Naive thymus-derived CD4-positive, alpha-beta T cell (primary cell): Measurements from ENCODE around the gene KRTAP4-5. TPM values are rescaled to one million over a fixed set of nuclear protein-coding genes. Genes with fewer than 3 reads are reported as not detected.

Source experiments
- ATAC-seq: fragments of 150-1000 bp; cut with Tn5 transposase; 2 replicates; pipeline ENCODE4 v1.10.0; 2021; ENCODE audit warnings: mild to moderate bottlenecking, moderate library complexity
- CTCF ChIA-PET: fragments of 350-600 bp; sonication (Branson Sonifier 250); formaldehyde crosslinking; loops from one replicate; lab custom pipeline; 2021; ENCODE audit warnings: antibody characterized with exemption; lab: Charles Lee
- POLR2A ChIA-PET: fragments of 350-600 bp; sonication (Branson Sonifier 250); formaldehyde crosslinking; loops from one replicate; lab custom pipeline; 2021; ENCODE audit warnings: antibody characterized with exemption, inconsistent platforms; lab: Charles Lee
- DNase-seq, 9 donors: peaks; one replicate each; pipeline versions ENCODE4 v3.0.0 to v3.0.0-alpha.2; 2020 to 2022; ENCODE audit warnings: mixed read lengths in 1 of 9
- H3K27ac ChIP-seq: one replicate; pipeline ENCODE4 v1.7.0; 2013; ENCODE audit warnings: mild to moderate bottlenecking, low read depth, low read length, moderate library complexity
- H3K27me3 ChIP-seq, 2 donors: one replicate each; pipeline ENCODE4 v1.7.0; 2013; ENCODE audit warnings: low read length in 2 of 2, mild to moderate bottlenecking in 2 of 2, moderate library complexity in 2 of 2; ENCODE audit not compliant: control insufficient read depth in 2 of 2, insufficient read depth in 2 of 2
- H3K36me3 ChIP-seq, 3 experiments: 1 replicate in 2 of 3; 2 replicates in 1 of 3; pipeline ENCODE4 v1.7.0; 2013; ENCODE audit warnings: low read length in 3 of 3, mild to moderate bottlenecking in 3 of 3, moderate library complexity in 1 of 3; ENCODE audit not compliant: insufficient read depth in 3 of 3, control insufficient read depth in 2 of 3
- H3K4me1 ChIP-seq, 2 donors: one replicate each; pipeline ENCODE4 v1.7.0; 2013; ENCODE audit warnings: low read length in 2 of 2, mild to moderate bottlenecking in 2 of 2, moderate library complexity in 1 of 2; ENCODE audit not compliant: control insufficient read depth in 2 of 2, insufficient read depth in 2 of 2
- H3K4me3 ChIP-seq: 2 replicates; pipeline ENCODE4 v1.7.0; 2013; ENCODE audit warnings: mild to moderate bottlenecking, low read length
- H3K9me3 ChIP-seq, 3 experiments: 1 replicate in 2 of 3; 2 replicates in 1 of 3; pipeline ENCODE4 v1.7.0; 2013; ENCODE audit warnings: low read length in 3 of 3; ENCODE audit not compliant: control insufficient read depth in 2 of 3
- H3K27ac Mint-ChIP-seq, 9 donors: one replicate each; pipeline ENCODE4 v1.8.0; 2020 to 2022; ENCODE audit warnings: mixed read lengths in 9 of 9, mild to moderate bottlenecking in 8 of 9, moderate library complexity in 5 of 9, inconsistent platforms in 2 of 9
- H3K27me3 Mint-ChIP-seq, 5 donors: one replicate each; pipeline ENCODE4 v1.8.0; 2021 to 2022; ENCODE audit warnings: mixed read lengths in 5 of 5, mild to moderate bottlenecking in 1 of 5
- H3K36me3 Mint-ChIP-seq, 5 donors: one replicate each; pipeline ENCODE4 v1.8.0; 2020 to 2022; ENCODE audit warnings: mixed read lengths in 5 of 5, mild to moderate bottlenecking in 3 of 5, inconsistent platforms in 1 of 5
- H3K4me1 Mint-ChIP-seq, 7 donors: one replicate each; pipeline ENCODE4 v1.8.0; 2020 to 2022; ENCODE audit warnings: mixed read lengths in 7 of 7, mild to moderate bottlenecking in 3 of 7, inconsistent platforms in 1 of 7
- H3K4me3 Mint-ChIP-seq, 10 donors: one replicate each; pipeline ENCODE4 v1.8.0; 2020 to 2022; ENCODE audit warnings: mild to moderate bottlenecking in 10 of 10, mixed read lengths in 10 of 10, moderate library complexity in 6 of 10, inconsistent platforms in 2 of 10
- H3K9me3 Mint-ChIP-seq, 11 donors: one replicate each; pipeline ENCODE4 v1.8.0; 2020 to 2022; ENCODE audit warnings: mixed read lengths in 11 of 11, mild to moderate bottlenecking in 4 of 11, inconsistent platforms in 1 of 11, moderate library complexity in 1 of 11
- intact Hi-C, 2 donors: fragments of 100-400 bp; cut with micrococcal nuclease; formaldehyde crosslinking; loops; one replicate each; pipeline ENCODE4 v1.15.1; 2023
- polyA plus RNA-seq, 2 donors: library from polyadenylated mRNA; unstranded; fragments of 300-500 nt; fragmentation: Illumina TruSeq; gene quantifications; one replicate each; pipeline ENCODE4 v1.2.3, GENCODE V29; 2021
- total RNA-seq, 6 experiments: library from RNA in 5 of 6; stranded (reverse) in 5 of 6; gene quantifications; 1 replicate in 5 of 6; 2 replicates in 1 of 6; pipeline ENCODE4 v1.2.3 and lab custom pipeline; 2021 to 2026

Gene KRTAP4-5
- total and polyA plus RNA-seq, 7 experiments from 2014 or later = not detected

DNA sequence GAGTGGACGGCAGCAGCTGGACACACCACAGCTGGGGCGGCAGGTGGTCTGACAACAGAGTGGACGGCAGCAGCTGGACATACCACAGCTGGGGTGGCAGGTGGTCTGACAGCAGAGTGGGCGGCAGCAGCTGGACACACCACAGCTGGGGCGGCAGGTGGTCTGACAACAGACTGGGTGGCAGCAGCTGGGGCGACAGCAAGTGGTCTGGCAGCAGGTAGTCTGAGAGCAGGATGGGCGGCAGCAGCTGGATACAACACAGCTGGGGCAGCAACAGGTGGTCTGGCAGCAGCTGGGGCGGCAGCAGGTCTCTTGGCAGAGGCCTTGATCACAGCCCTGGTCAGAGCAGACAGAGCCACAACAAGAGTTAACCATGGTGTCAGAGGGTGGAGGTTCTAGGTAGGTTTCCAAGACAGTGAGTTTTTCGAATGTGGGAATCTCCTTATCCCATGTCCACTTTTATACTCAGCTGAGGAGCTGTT, 34.9 kb upstream of the KRTAP4-5 start, which contains the start of gene KRTAP4-1:
TSS of gene KRTAP4-1 (minus strand) at position 432 of the 482 bp plus-strand sequence. CDS start at position 375, 57 bp downstream.
- no peak for DNase-seq
- Histone ChIP-seq H3K27me3 (no peaks in the 10 kb centered on the region), H3K36me3 (no peaks in the 10 kb centered on the region), H3K9me3 (no peaks in the 10 kb centered on the region), H3K4me1 (no peaks in the 10 kb centered on the region), H3K27ac (no peak within 1 kb of the TSS), H3K4me3 (no peak within 1 kb of the TSS)
- intact Hi-C loops = no loop called here
- no peak for ATAC-seq
- Mint-ChIP-seq H3K27ac (no peak within 1 kb of the TSS), H3K4me3 (no peak within 1 kb of the TSS), H3K4me1 (no peaks in the 10 kb centered on the region), H3K9me3 (peaks cover 0 to 3% (median 0%) of the 10 kb centered on the region in 11 donors), H3K27me3 (peaks cover 0 to 8% (median 4%) of the 10 kb centered on the region in 5 donors), H3K36me3 (peaks cover 0 to 5% (median 0%) of the 10 kb centered on the region in 5 donors)
- POLR2A ChIA-PET = interaction anchor here (0.6 to 0.7 kb wide), 2 partner anchors 13 to 19 kb away, joined by 3 to 5 read pairs; no protein-coding TSS in a partner anchor
- CTCF ChIA-PET = no interaction called here

DNA sequence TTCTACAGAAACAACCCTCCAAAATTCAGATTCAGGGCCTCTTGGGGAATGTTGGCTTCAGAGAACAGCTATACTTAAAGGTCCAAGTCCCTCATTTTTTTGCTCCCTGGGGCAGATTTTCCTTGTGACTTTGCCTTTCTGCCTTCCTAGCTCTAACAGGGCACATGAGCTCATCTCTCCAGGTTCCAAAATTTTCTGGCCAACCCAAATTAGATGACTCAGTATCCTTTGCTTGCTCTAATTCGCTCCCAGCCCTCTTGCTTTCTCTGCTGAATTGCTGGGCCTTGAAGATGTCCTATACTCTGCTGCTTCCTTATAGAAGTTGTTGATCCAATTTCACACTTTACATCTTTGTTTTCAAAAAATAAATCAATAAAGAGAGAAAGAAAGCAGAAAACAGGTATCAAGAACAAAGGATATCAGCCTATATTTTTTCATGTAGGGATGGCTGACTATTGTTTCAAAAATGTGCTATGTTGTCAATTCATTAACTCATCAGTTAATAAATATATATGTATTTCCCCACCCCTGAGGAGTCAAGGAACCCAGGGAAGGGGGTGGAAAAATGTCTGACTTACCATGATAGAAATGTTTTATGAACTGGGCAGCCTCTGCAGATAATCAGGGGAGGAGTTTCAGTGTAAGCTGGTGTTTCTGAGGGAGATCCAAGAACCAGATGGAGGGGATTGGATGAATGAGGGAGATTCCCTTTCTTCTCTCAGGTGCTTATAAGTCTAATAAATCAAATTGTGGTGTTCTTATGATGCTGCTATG, 29.4 kb upstream of the KRTAP4-5 start:
- DNase-seq (no peak), ATAC-seq (no peak)
- no peaks in the 10 kb centered on the region for H3K9me3 ChIP-seq
- ChIA-PET POLR2A (interaction anchor here (0.8 kb wide), 1 partner anchor 8 kb away, joined by 3 read pairs; no protein-coding TSS in a partner anchor), CTCF (no interaction called here)
- no peaks in the 10 kb centered on the region for H3K27me3 ChIP-seq
- no peaks in the 10 kb centered on the region for H3K36me3 ChIP-seq
- H3K27ac Mint-ChIP-seq = peak overlapping the region in 1 of 9 donors; percentile 41
- no peak overlapping the region for H3K4me3 ChIP-seq
- H3K4me3 Mint-ChIP-seq = no peak overlapping the region
- intact Hi-C loops = no loop called here
- H3K36me3 Mint-ChIP-seq = no peaks in the 10 kb centered on the region
- peaks cover 0 to 6% (median 0%) of the 10 kb centered on the region in 5 donors for H3K27me3 Mint-ChIP-seq
- H3K4me1 Mint-ChIP-seq = peaks cover 0 to 5% (median 0%) of the 10 kb centered on the region in 7 donors
- no peaks in the 10 kb centered on the region for H3K9me3 Mint-ChIP-seq
- H3K4me1 ChIP-seq = no peaks in the 10 kb centered on the region
- H3K27ac ChIP-seq = no peak overlapping the region

DNA sequence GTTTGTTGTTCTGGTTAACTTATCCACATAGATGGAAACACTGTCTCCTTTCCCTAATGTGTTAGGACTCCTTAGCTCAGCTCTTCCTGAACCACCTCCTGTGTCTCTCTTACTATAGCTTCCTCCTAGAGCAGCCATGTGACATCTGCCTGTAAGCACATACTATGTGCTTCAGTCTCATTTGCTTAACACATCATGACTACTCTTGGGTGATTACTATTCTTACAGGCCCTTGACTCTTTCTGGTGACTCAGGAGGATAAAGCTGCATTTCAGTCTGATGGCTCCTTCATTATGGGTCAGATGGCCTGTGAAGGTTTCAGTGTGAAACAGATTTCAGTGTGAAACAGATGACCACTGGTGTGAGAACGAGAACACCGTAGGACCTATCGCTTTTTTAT, 28.7 kb upstream of the KRTAP4-5 start:
- Histone ChIP-seq H3K27ac (no peak overlapping the region), H3K4me1 (no peaks in the 10 kb centered on the region), H3K4me3 (no peak overlapping the region), H3K9me3 (no peaks in the 10 kb centered on the region), H3K36me3 (no peaks in the 10 kb centered on the region), H3K27me3 (no peaks in the 10 kb centered on the region)
- Mint-ChIP-seq H3K27ac (peak overlapping the region in 1 of 9 donors; percentile 46), H3K27me3 (peaks cover 0 to 9% (median 0%) of the 10 kb centered on the region in 5 donors), H3K4me3 (no peak overlapping the region), H3K9me3 (no peaks in the 10 kb centered on the region), H3K4me1 (peaks cover 0 to 8% (median 3%) of the 10 kb centered on the region in 7 donors), H3K36me3 (no peaks in the 10 kb centered on the region)
- DNase-seq (no peak), ATAC-seq (peak; percentile 32)
- intact Hi-C loops = no loop called here
- ChIA-PET POLR2A (interaction anchor here (0.8 kb wide), 1 partner anchor 9 kb away, joined by 3 read pairs; no protein-coding TSS in a partner anchor), CTCF (no interaction called here)

DNA sequence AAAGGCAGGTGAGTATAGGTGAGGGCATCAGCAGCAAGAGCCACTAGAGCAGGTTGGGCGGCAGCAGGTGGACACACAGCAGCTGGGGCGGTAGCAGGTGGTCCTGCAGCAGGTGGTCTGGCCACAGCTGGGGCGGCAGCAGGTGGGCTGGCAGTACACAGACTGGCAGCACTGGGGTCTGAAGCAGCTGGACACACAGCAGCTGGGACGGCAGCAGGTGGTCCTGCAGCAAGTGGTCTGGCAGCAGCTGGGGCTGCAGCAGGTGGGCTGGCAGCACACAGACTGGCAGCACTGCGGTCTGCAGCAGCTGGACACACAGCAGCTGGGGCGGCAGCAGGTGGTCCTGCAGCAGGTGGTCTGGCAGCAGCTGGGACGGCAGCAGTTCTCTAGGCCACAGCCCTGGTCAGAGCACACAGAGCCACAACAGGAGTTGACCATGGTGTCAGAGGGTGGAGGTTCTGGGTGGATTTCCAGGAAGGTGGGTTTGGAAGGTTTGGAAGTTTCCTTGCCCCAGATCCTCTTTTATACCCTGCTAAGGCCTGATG, 28.2 kb upstream of the KRTAP4-5 start, which contains the start of gene KRTAP4-2:
TSS of gene KRTAP4-2 (minus strand) at position 495 of the 545 bp plus-strand sequence. CDS start at position 438, 57 bp downstream.
- Mint-ChIP-seq H3K9me3 (no peaks in the 10 kb centered on the region), H3K4me1 (peaks cover 0 to 10% (median 5%) of the 10 kb centered on the region in 7 donors), H3K27ac (peak within 1 kb of the TSS in 2 of 9 donors; percentile 41 to 46), H3K36me3 (no peaks in the 10 kb centered on the region), H3K27me3 (peaks cover 0 to 10% (median 0%) of the 10 kb centered on the region in 5 donors), H3K4me3 (no peak within 1 kb of the TSS)
- intact Hi-C loops = no loop called here
- ChIA-PET CTCF (no interaction called here), POLR2A (no interaction called here)
- Histone ChIP-seq H3K9me3 (no peaks in the 10 kb centered on the region), H3K27ac (no peak within 1 kb of the TSS), H3K4me3 (no peak within 1 kb of the TSS), H3K27me3 (no peaks in the 10 kb centered on the region), H3K4me1 (no peaks in the 10 kb centered on the region), H3K36me3 (no peaks in the 10 kb centered on the region)
- DNase-seq = no peak
- no peak for ATAC-seq

DNA sequence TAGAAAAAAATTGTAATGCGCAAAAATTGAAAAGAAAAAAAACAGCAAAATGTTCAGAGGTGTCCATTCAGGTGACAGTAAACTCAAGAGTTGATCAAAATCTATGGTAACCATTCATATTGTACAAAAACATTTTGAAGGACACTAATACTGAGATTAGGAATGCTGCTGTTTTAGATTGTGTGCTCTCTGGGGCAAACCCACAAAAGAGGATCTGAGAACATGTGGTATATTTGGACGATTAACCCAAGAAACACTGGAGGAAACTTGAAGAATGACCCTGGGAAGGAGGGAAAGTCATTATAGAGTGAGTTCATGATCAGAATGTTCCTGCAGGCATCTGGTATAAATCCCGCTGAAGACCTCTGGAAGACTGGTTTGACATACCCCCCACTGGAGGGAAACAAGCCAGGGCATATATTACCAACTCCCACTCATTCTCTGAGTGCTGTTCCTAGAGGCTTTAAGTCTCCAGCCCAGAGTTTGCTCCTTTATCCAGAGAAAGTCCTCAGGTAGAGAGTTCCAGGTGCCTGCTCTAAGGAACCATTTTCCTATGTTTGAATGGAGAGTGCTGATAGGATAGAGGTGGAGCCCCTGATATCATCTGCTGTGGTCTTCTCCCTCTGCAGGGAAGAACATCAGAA, 27.2 kb upstream of the KRTAP4-5 start:
- no peak overlapping the region for H3K27ac Mint-ChIP-seq
- H3K4me3 Mint-ChIP-seq = no peak overlapping the region
- Histone ChIP-seq H3K36me3 (no peaks in the 10 kb centered on the region), H3K9me3 (no peaks in the 10 kb centered on the region), H3K27ac (no peak overlapping the region), H3K27me3 (no peaks in the 10 kb centered on the region), H3K4me1 (no peaks in the 10 kb centered on the region), H3K4me3 (no peak overlapping the region)
- intact Hi-C loops = no loop called here
- H3K9me3 Mint-ChIP-seq = no peaks in the 10 kb centered on the region
- no peaks in the 10 kb centered on the region for H3K36me3 Mint-ChIP-seq
- ChIA-PET CTCF (no interaction called here), POLR2A (interaction anchor here (0.6 kb wide), 1 partner anchor 248 kb away, joined by 3 read pairs; no protein-coding TSS in a partner anchor)
- DNase-seq = no peak
- peaks cover 0 to 10% (median 0%) of the 10 kb centered on the region in 5 donors for H3K27me3 Mint-ChIP-seq
- ATAC-seq = no peak
- peaks cover 0 to 12% (median 5%) of the 10 kb centered on the region in 7 donors for H3K4me1 Mint-ChIP-seq

DNA sequence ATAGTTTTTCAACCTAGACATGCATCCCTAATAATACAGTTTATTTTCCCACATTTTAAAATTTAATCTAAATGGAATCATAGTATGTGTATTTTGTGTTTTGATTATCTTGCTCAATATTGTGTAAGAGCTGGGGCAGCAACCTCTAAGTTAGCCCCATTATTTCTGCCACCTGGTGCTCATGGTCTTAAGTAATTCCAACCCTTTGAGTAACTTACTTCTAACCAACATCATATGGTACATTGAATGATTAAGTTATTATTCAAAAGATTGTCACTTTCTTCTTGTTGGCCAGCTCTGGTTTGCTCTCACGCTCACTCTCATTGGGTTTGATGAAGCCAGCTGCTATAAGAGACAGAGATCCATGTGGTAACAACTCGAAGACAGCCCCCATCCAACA, 22.3 kb upstream of the KRTAP4-5 start:
- ATAC-seq (no peak), DNase-seq (no peak)
- POLR2A ChIA-PET = interaction anchor here (0.6 to 0.9 kb wide), 2 partner anchors 13 to 356 kb away, joined by 3 read pairs; partner anchors contain the start of gene KRTAP4-1
- Histone ChIP-seq H3K27me3 (no peaks in the 10 kb centered on the region), H3K36me3 (no peaks in the 10 kb centered on the region), H3K27ac (no peak overlapping the region), H3K9me3 (no peaks in the 10 kb centered on the region), H3K4me1 (no peaks in the 10 kb centered on the region), H3K4me3 (no peak overlapping the region)
- Mint-ChIP-seq H3K4me1 (peaks cover 0 to 10% (median 5%) of the 10 kb centered on the region in 7 donors), H3K27ac (no peak overlapping the region), H3K27me3 (peaks cover 0 to 4% (median 0%) of the 10 kb centered on the region in 5 donors), H3K36me3 (no peaks in the 10 kb centered on the region), H3K4me3 (no peak overlapping the region), H3K9me3 (no peaks in the 10 kb centered on the region)
- intact Hi-C loops = no loop called here
- CTCF ChIA-PET = no interaction called here
